GM18873 (cell line): Measurements from ENCODE around the gene PRDM4.
"Not testable (repeated sequence)": the region's sequence is repeated elsewhere in the genome, so short reads cannot be mapped to it uniquely, and the experiment has no call there.

ENCODE experiments used
- ATAC-seq: cut with Tn5 transposase; IDR thresholded peaks from one replicate; pipeline ENCODE4 v1.9.1; 2021; ENCODE audit warnings: mild to moderate bottlenecking, moderate library complexity, moderate number of reproducible peaks; ENCODE audit not compliant: unreplicated experiment, low FRiP score

PRDM4 gene

GRCh38 chr12:107774349-107775029 is 13.6 kb upstream of the PRDM4 start, which contains the start of gene ASCL4:
TSS of gene ASCL4 (plus strand) at chr12:107774704. CDS start at chr12:107775219, 515 bp downstream.
- no peak for ATAC-seq

GRCh38 chr12:107767466-107767865 is 6.5 kb upstream of the PRDM4 start:
- no peak for ATAC-seq

GRCh38 chr12:107765316-107765715 is 4.4 kb upstream of the PRDM4 start:
- ATAC-seq: no peak

GRCh38 chr12:107764626-107765025 is 3.7 kb upstream of the PRDM4 start:
- no peak for ATAC-seq

GRCh38 chr12:107762874-107763273 is 1.9 kb upstream of the PRDM4 start:
- no peak for ATAC-seq

- peak; percentile 1 for ATAC-seq
Observed at GRCh38 chr12:107761502-107761904, 566 bp upstream of the PRDM4 start.

- peak; percentile 11 for ATAC-seq
Observed at GRCh38 chr12:107760207-107760808, 629 bp downstream of the PRDM4 start.

- ATAC-seq: no peak
Observed at GRCh38 chr12:107759410-107759809, 1.5 kb downstream of the PRDM4 start.

- no peak for ATAC-seq
Observed at GRCh38 chr12:107749083-107749482, 11.9 kb downstream of the PRDM4 start.

GRCh38 chr12:107748472-107748871 is 12.5 kb downstream of the PRDM4 start:
- no peak for ATAC-seq

- peak; percentile 90 for ATAC-seq
Observed at GRCh38 chr12:107736914-107737313, 24.0 kb downstream of the PRDM4 start.

- no peak for ATAC-seq
Observed at GRCh38 chr12:107735763-107736162, 25.2 kb downstream of the PRDM4 start.

GRCh38 chr12:107734139-107734538 is 26.8 kb downstream of the PRDM4 start:
- ATAC-seq: no peak

- ATAC-seq: no peak
Observed at GRCh38 chr12:107732365-107732764, 28.6 kb downstream of the PRDM4 start.

- no peak for ATAC-seq
Observed at GRCh38 chr12:107731366-107731765, 29.6 kb downstream of the PRDM4 start.

GRCh38 chr12:107730618-107731341 is 30.2 kb downstream of the PRDM4 start:
- ATAC-seq: no peak

- ATAC-seq: not testable (repeated sequence)
Observed at GRCh38 chr12:107727742-107728141, 33.2 kb downstream of the PRDM4 start.

GRCh38 chr12:107727327-107727726 is 33.6 kb downstream of the PRDM4 start:
- not testable (repeated sequence) for ATAC-seq

- no peak for ATAC-seq
Observed at GRCh38 chr12:107718606-107719005, 42.3 kb downstream of the PRDM4 start.

GRCh38 chr12:107715780-107716179 is 45.2 kb downstream of the PRDM4 start:
- ATAC-seq: no peak

- ATAC-seq: not testable (repeated sequence)
Observed at GRCh38 chr12:107705522-107705921, 55.4 kb downstream of the PRDM4 start.
